HepG2 (cell line): ENCODE measurements around the gene PTPRU. TPM values are rescaled to one million over a fixed set of nuclear protein-coding genes. Genes with fewer than 3 reads are reported as not detected.

Experiments
- ARID4A ChIP-seq: sonication (generic); formaldehyde crosslinking; IDR thresholded peaks from 2 replicates; pipeline ENCODE4 v1.5.0; 2020; ENCODE audit warnings: mild to moderate bottlenecking, missing genetic modification reagents, borderline replicate concordance
- ARID5B ChIP-seq: IDR thresholded peaks from 2 replicates; pipeline ENCODE4 v1.4.0; 2020; ENCODE audit warnings: mild to moderate bottlenecking, missing genetic modification reagents
- ATF7 ChIP-seq, 2 experiments: fragments of 450-650 bp in 1 of 2; sonication (generic) in 1 of 2; formaldehyde crosslinking in 1 of 2; IDR thresholded peaks; 2 replicates each; pipeline versions ENCODE4 v1.4.0 to v1.6.1; 2016 to 2020; ENCODE audit warnings: antibody characterized with exemption in 1 of 2, mild to moderate bottlenecking in 1 of 2, missing genetic modification reagents in 1 of 2
- FLYWCH1 ChIP-seq: sonication (generic); formaldehyde crosslinking; IDR thresholded peaks from 2 replicates; pipeline ENCODE4 v1.8.1; 2023; ENCODE audit warnings: mild to moderate bottlenecking, missing genetic modification reagents
- HDAC6 ChIP-seq: fragments of 200-600 bp; sonication (generic); IDR thresholded peaks from 2 replicates; pipeline ENCODE4 v1.7.0; 2017; ENCODE audit warnings: mild to moderate bottlenecking, antibody characterized with exemption, low read length, low read depth
- NFRKB ChIP-seq: fragments of 450-650 bp; IDR thresholded peaks from 2 replicates; pipeline ENCODE4 v1.6.1; 2017
- NR1H2 ChIP-seq: sonication (generic); formaldehyde crosslinking; IDR thresholded peaks from 2 replicates; pipeline ENCODE4 v1.8.1; 2022; ENCODE audit warnings: low read depth, missing genetic modification reagents, borderline replicate concordance
- POLR2G ChIP-seq: fragments of 200-400 bp; formaldehyde crosslinking; IDR thresholded peaks from 2 replicates; pipeline ENCODE4 v1.6.1; 2018; ENCODE audit warnings: mild to moderate bottlenecking, low read depth, low read length, moderate library complexity
- ZFX ChIP-seq: sonication (generic); formaldehyde crosslinking; IDR thresholded peaks from 2 replicates; pipeline ENCODE4 v1.4.0; 2020; ENCODE audit warnings: mild to moderate bottlenecking, low read depth, missing genetic modification reagents, moderate library complexity
- ZNF143 ChIP-seq: sonication (generic); formaldehyde crosslinking; IDR thresholded peaks from 2 replicates; pipeline ENCODE4 v1.4.0; 2020; ENCODE audit warnings: missing genetic modification reagents
- ZNF20 ChIP-seq: sonication (generic); formaldehyde crosslinking; IDR thresholded peaks from 2 replicates; pipeline ENCODE4 v1.4.0; 2020; ENCODE audit warnings: mild to moderate bottlenecking, moderate library complexity, missing genetic modification reagents
- ZNF335 ChIP-seq: sonication (generic); formaldehyde crosslinking; IDR thresholded peaks from 2 replicates; pipeline ENCODE4 v1.4.0; 2020; ENCODE audit warnings: missing genetic modification reagents
- ZNF550 ChIP-seq: sonication (generic); formaldehyde crosslinking; IDR thresholded peaks from 2 replicates; pipeline ENCODE4 v1.4.0; 2020; ENCODE audit warnings: mild to moderate bottlenecking, missing genetic modification reagents, borderline replicate concordance
- polyA plus RNA-seq, 8 experiments: library from polyadenylated mRNA; depleted of rRNA in 3 of 8; stranded (reverse) in 7 of 8; unstranded in 1 of 8; fragments of >200 nt; fragmentation: Illumina TruSeq in 4 of 8; extraction: Trizol in 4 of 8; gene quantifications; 2 replicates each; pipeline versions ENCODE4 v1.2.1 to v1.2.3, GENCODE V29; 2011 to 2016; ENCODE audit warnings: low read depth in 4 of 8, missing spikeins in 1 of 8, mixed read lengths in 1 of 8; ENCODE audit not compliant: insufficient read depth in 1 of 8
- total RNA-seq, 5 experiments: library from RNA; depleted of rRNA; stranded (reverse); fragments of >200 nt; fragmentation: Illumina TruSeq; extraction: Trizol; gene quantifications; 2 replicates each; pipeline ENCODE4 v1.2.3, GENCODE V29; 2016; ENCODE audit warnings: low read depth in 1 of 5
- TF ChIP-seq, protein P1 (sequence below): sonication (generic); formaldehyde crosslinking; IDR thresholded peaks from 2 replicates; pipeline ENCODE4 v1.4.0; 2020; ENCODE audit warnings: missing genetic modification reagents
- TF ChIP-seq, protein P2 (sequence below): sonication (generic); formaldehyde crosslinking; IDR thresholded peaks from 2 replicates; pipeline ENCODE4 v1.4.0; 2020; ENCODE audit warnings: missing genetic modification reagents
- TF ChIP-seq, protein P3 (sequence below): sonication (generic); formaldehyde crosslinking; IDR thresholded peaks from 2 replicates; pipeline ENCODE4 v1.8.1; 2023; ENCODE audit warnings: mild to moderate bottlenecking, missing genetic modification reagents

PTPRU gene
- total and polyA plus RNA-seq, 2 of the 13 experiments (the other 11 are each of a cell fraction or from before 2014, with no cell fraction given) = 21.6 to 22.3 TPM

- TF ChIP-seq NR1H2 (CRISPR knock-in tag) = peak; percentile 45; the same call in 1 of the 2 replicates
- TF ChIP-seq, protein P1, sequence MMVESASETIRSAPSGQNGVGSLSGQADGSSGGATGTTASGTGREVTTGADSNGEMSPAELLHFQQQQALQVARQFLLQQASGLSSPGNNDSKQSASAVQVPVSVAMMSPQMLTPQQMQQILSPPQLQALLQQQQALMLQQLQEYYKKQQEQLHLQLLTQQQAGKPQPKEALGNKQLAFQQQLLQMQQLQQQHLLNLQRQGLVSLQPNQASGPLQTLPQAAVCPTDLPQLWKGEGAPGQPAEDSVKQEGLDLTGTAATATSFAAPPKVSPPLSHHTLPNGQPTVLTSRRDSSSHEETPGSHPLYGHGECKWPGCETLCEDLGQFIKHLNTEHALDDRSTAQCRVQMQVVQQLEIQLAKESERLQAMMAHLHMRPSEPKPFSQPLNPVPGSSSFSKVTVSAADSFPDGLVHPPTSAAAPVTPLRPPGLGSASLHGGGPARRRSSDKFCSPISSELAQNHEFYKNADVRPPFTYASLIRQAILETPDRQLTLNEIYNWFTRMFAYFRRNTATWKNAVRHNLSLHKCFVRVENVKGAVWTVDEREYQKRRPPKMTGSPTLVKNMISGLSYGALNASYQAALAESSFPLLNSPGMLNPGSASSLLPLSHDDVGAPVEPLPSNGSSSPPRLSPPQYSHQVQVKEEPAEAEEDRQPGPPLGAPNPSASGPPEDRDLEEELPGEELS = no peak
- no peak for TF ChIP-seq ZNF335 (CRISPR knock-in tag)
- TF ChIP-seq, protein P2, sequence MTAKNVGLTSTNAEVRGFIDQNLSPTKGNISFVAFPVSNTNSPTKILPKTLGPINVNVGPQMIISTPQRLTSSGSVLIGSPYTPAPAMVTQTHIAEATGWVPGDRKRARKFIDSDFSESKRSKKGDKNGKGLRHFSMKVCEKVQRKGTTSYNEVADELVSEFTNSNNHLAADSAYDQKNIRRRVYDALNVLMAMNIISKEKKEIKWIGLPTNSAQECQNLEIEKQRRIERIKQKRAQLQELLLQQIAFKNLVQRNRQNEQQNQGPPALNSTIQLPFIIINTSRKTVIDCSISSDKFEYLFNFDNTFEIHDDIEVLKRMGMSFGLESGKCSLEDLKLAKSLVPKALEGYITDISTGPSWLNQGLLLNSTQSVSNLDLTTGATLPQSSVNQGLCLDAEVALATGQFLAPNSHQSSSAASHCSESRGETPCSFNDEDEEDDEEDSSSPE = no peak
- no peak for TF ChIP-seq ZNF143 (CRISPR knock-in tag)
- TF ChIP-seq, protein P3, sequence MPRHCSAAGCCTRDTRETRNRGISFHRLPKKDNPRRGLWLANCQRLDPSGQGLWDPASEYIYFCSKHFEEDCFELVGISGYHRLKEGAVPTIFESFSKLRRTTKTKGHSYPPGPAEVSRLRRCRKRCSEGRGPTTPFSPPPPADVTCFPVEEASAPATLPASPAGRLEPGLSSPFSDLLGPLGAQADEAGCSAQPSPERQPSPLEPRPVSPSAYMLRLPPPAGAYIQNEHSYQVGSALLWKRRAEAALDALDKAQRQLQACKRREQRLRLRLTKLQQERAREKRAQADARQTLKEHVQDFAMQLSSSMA (CRISPR knock-in tag) = no peak; the same call in 1 of the 2 replicates
- 0 out of 2 replicates have a peak, but pooled peaks have one; percentile 1 for TF ChIP-seq ARID5B (CRISPR knock-in tag)
- no peak for TF ChIP-seq ZNF20
- TF ChIP-seq HDAC6 = no peak
- TF ChIP-seq ZFX (CRISPR knock-in tag) = no peak
- no peak for TF ChIP-seq POLR2G
- TF ChIP-seq ATF7 (IDR thresholded peaks at IDR 0.05) = 0 out of 2 replicates have a peak, but pooled peaks have one; percentile 2
- TF ChIP-seq ATF7 (CRISPR knock-in tag; IDR thresholded peaks at IDR 0.05) = no peak
- no peak for TF ChIP-seq FLYWCH1 (CRISPR knock-in tag)
- TF ChIP-seq ZNF550 (CRISPR knock-in tag) = no peak
- no peak for TF ChIP-seq ARID4A (CRISPR knock-in tag)
- TF ChIP-seq NFRKB = no peak
Observed at GRCh38 chr1:29236712-29237128, 398 bp downstream of the PTPRU start (continued).
